GM23338 (cell line): Measurements from ENCODE around the gene CACTIN. TPM values are rescaled to one million over a fixed set of nuclear protein-coding genes. Genes with fewer than 3 reads are reported as not detected.

ENCODE experiments used
- ATAC-seq: fragments of 200-7000 bp; cut with Tn5 transposase; 3 replicates; pipeline ENCODE4 v1.9.1; 2020
- DNase-seq: peaks from one replicate; pipeline ENCODE4 v3.0.0-alpha.2; 2015; ENCODE audit warnings: low spot score
- H2AFZ ChIP-seq: fragments of 200-600 bp; sonication (generic); 2 replicates; pipeline ENCODE4 v1.8.0; 2016; ENCODE audit warnings: antibody characterized with exemption, mild to moderate bottlenecking, moderate library complexity
- H3F3A ChIP-seq: fragments of 200-600 bp; sonication (generic); replicated peaks from 2 replicates; pipeline ENCODE4 v1.8.0; 2017; ENCODE audit warnings: antibody characterized with exemption, mixed run types, low read depth
- H3K27ac ChIP-seq: fragments of 200-600 bp; sonication (generic); 2 replicates; pipeline ENCODE4 v1.6.1; 2016; ENCODE audit warnings: low read depth
- H3K27me3 ChIP-seq: fragments of 200-600 bp; sonication (generic); 2 replicates; pipeline ENCODE4 v1.8.0; 2016; ENCODE audit warnings: mild to moderate bottlenecking, mixed run types, moderate library complexity; ENCODE audit not compliant: insufficient read depth
- H3K36me3 ChIP-seq: fragments of 200-600 bp; sonication (generic); 2 replicates; pipeline ENCODE4 v1.8.0; 2016; ENCODE audit warnings: mild to moderate bottlenecking; ENCODE audit not compliant: insufficient read depth
- H3K4me1 ChIP-seq: fragments of 200-600 bp; sonication (generic); 2 replicates; pipeline ENCODE4 v1.8.0; 2016; ENCODE audit warnings: mild to moderate bottlenecking, moderate library complexity; ENCODE audit not compliant: insufficient read depth
- H3K4me2 ChIP-seq: fragments of 200-600 bp; sonication (generic); 2 replicates; pipeline ENCODE4 v1.7.1; 2017; ENCODE audit warnings: mixed run types
- H3K4me3 ChIP-seq: fragments of 200-600 bp; sonication (generic); 2 replicates; pipeline ENCODE4 v1.6.1; 2016; ENCODE audit warnings: mixed run types
- H3K79me2 ChIP-seq: fragments of 200-600 bp; sonication (generic); replicated peaks from 2 replicates; pipeline ENCODE4 v1.8.0; 2017; ENCODE audit warnings: mild to moderate bottlenecking; ENCODE audit not compliant: insufficient read depth
- H3K9me2 ChIP-seq: fragments of 200-600 bp; sonication (generic); 2 replicates; pipeline ENCODE4 v1.8.0; 2017; ENCODE audit not compliant: insufficient read depth
- H4K20me1 ChIP-seq: fragments of 200-600 bp; sonication (generic); replicated peaks from 2 replicates; pipeline ENCODE4 v1.8.0; 2017; ENCODE audit warnings: mild to moderate bottlenecking; ENCODE audit not compliant: insufficient read depth
- H3K27ac Mint-ChIP-seq: 2 replicates; pipeline ENCODE4 v1.8.0; 2020; ENCODE audit warnings: inconsistent platforms, mild to moderate bottlenecking, moderate library complexity, mixed read lengths
- H3K27me3 Mint-ChIP-seq: 3 replicates; pipeline ENCODE4 v1.8.0; 2022; ENCODE audit warnings: low read depth, mild to moderate bottlenecking, moderate library complexity, mixed read lengths, inconsistent platforms; ENCODE audit not compliant: insufficient read depth, poor library complexity
- H3K36me3 Mint-ChIP-seq: 3 replicates; pipeline ENCODE4 v1.8.0; 2021; ENCODE audit warnings: low read depth, mild to moderate bottlenecking, inconsistent platforms, moderate library complexity, mixed read lengths
- H3K4me1 Mint-ChIP-seq: 3 replicates; pipeline ENCODE4 v1.8.0; 2020; ENCODE audit warnings: mild to moderate bottlenecking, inconsistent platforms, mixed read lengths
- H3K4me3 Mint-ChIP-seq: 3 replicates; pipeline ENCODE4 v1.8.0; 2021; ENCODE audit warnings: moderate library complexity, mild to moderate bottlenecking, inconsistent platforms, mixed read lengths
- H3K9me3 Mint-ChIP-seq: 3 replicates; pipeline ENCODE4 v1.8.0; 2020; ENCODE audit warnings: moderate library complexity, mild to moderate bottlenecking, inconsistent platforms, mixed read lengths
- CREB1 ChIP-seq: fragments of 250-450 bp; sonication (Bioruptor Pico); IDR thresholded peaks from 2 replicates; pipeline ENCODE4 v1.5.0; 2020; ENCODE audit warnings: low read depth, mild to moderate bottlenecking, moderate library complexity
- CTCF ChIP-seq, 2 experiments: fragments of 200-600 bp in 1 of 2; sonication (generic) in 1 of 2; conservative IDR thresholded peaks; 2 replicates each; pipeline versions ENCODE4 v1.5.1 to v1.6.1; 2016 to 2017; ENCODE audit warnings: antibody characterized with exemption in 2 of 2, low read depth in 2 of 2, mild to moderate bottlenecking in 2 of 2, moderate library complexity in 1 of 2
- ETS1 ChIP-seq: IDR thresholded peaks from 2 replicates; pipeline ENCODE4 v1.6.1; 2016; ENCODE audit warnings: antibody characterized with exemption
- EZH2 ChIP-seq: fragments of 200-600 bp; sonication (generic); IDR thresholded peaks from one replicate; pipeline ENCODE4 v1.8.0; 2017; ENCODE audit warnings: antibody characterized with exemption, mild to moderate bottlenecking, low read depth; ENCODE audit not compliant: unreplicated experiment
- EZH2phosphoT487 ChIP-seq: fragments of 200-600 bp; sonication (generic); IDR thresholded peaks from one replicate; pipeline ENCODE4 v1.8.1; 2018; ENCODE audit warnings: antibody characterized with exemption; ENCODE audit not compliant: unreplicated experiment
- JUNB ChIP-seq: IDR thresholded peaks from one replicate; pipeline ENCODE4 v1.6.1; 2016; ENCODE audit warnings: antibody characterized with exemption; ENCODE audit not compliant: unreplicated experiment
- NANOG ChIP-seq: IDR thresholded peaks from 2 replicates; pipeline ENCODE4 v1.6.1; 2016; ENCODE audit warnings: antibody characterized with exemption, borderline replicate concordance
- POLR2AphosphoS5 ChIP-seq: IDR thresholded peaks from 2 replicates; pipeline ENCODE4 v1.6.1; 2016; ENCODE audit warnings: antibody characterized with exemption, low read depth
- REST ChIP-seq: IDR thresholded peaks from one replicate; pipeline ENCODE4 v1.6.1; 2018; ENCODE audit warnings: antibody characterized with exemption; ENCODE audit not compliant: unreplicated experiment
- STAT1 ChIP-seq: IDR thresholded peaks from one replicate; pipeline ENCODE4 v1.6.1; 2016; ENCODE audit warnings: antibody characterized with exemption; ENCODE audit not compliant: unreplicated experiment
- ZNF114 ChIP-seq: fragments of 250-450 bp; sonication (Bioruptor Pico); IDR thresholded peaks from 2 replicates; pipeline ENCODE4 v1.5.0; 2020; ENCODE audit warnings: mild to moderate bottlenecking, moderate library complexity
- ZNF331 ChIP-seq: fragments of 250-450 bp; sonication (Bioruptor Pico); IDR thresholded peaks from 2 replicates; pipeline ENCODE4 v1.5.0; 2020; ENCODE audit warnings: low read depth, mild to moderate bottlenecking, moderate library complexity
- ZNF462 ChIP-seq: fragments of 250-450 bp; sonication (Bioruptor Pico); IDR thresholded peaks from 2 replicates; pipeline ENCODE4 v1.5.0; 2020; ENCODE audit warnings: mild to moderate bottlenecking, moderate library complexity
- polyA plus RNA-seq: library from polyadenylated mRNA; unstranded; fragments of >200 nt; fragmentation: Nextera tagmentation; extraction: Ambion mirVana; gene quantifications from 2 replicates; pipeline ENCODE4 v1.2.1, GENCODE V29; 2016
- total RNA-seq: library from RNA; depleted of rRNA; stranded (reverse); fragments of >200 nt; shearing (Covaris generic); gene quantifications from 2 replicates; pipeline ENCODE4 v1.2.3, GENCODE V29; 2014

CACTIN gene
- total and polyA plus RNA-seq, 2 experiments from 2014 or later, result 14.3 to 47.4 TPM

GRCh38 chr19:3563709-3564524, 62.7 kb downstream of the CACTIN start:
- no peak overlapping the region for H3K27ac Mint-ChIP-seq
- Histone ChIP-seq H4K20me1 (no peaks in the 10 kb centered on the region; the same call in 1 of the 2 replicates), H3K4me2 (no peak overlapping the region), H3K27me3 (no peaks in the 10 kb centered on the region), H3K4me1 (no peaks in the 10 kb centered on the region), H3K79me2 (no peaks in the 10 kb centered on the region), H2AFZ (no peak overlapping the region), H3K4me3 (no peak overlapping the region), H3K27ac (no peak overlapping the region), H3K9me2 (no peaks in the 10 kb centered on the region), H3K36me3 (no peaks in the 10 kb centered on the region), H3F3A (no peaks in the 10 kb centered on the region)
- no peaks in the 10 kb centered on the region for H3K4me1 Mint-ChIP-seq
- H3K4me3 Mint-ChIP-seq, result no peak overlapping the region
- H3K36me3 Mint-ChIP-seq, result no peaks in the 10 kb centered on the region
- H3K27me3 Mint-ChIP-seq, result peaks cover 1% of the 10 kb centered on the region
- no peak for ATAC-seq
- DNase-seq, result no peak
- H3K9me3 Mint-ChIP-seq, result no peaks in the 10 kb centered on the region
- no peak for TF ChIP-seq ZNF114 (CRISPR knock-in tag)
- no peak for TF ChIP-seq REST
- TF ChIP-seq CTCF (conservative IDR thresholded peaks at IDR 0.05; ENCODE audit: low read depth in 2 of 2), result no peak
- TF ChIP-seq ETS1, result no peak
- no peak for TF ChIP-seq POLR2AphosphoS5
- TF ChIP-seq ZNF462, result no peak
- no peak for TF ChIP-seq NANOG
- no peak for TF ChIP-seq ZNF331
- TF ChIP-seq EZH2, result no peak
- no peak for TF ChIP-seq STAT1
- TF ChIP-seq JUNB, result no peak
- TF ChIP-seq CREB1 (CRISPR knock-in tag), result no peak
- no peak for TF ChIP-seq EZH2phosphoT487
